ENCODE results near the gene CPA2. TPM values are rescaled to one million over a fixed set of nuclear protein-coding genes. Genes with fewer than 3 reads are reported as not detected.

CPA2 gene
- 0.10 TPM in 1 of 5 replicates, not detected in the others for total RNA-seq (2022; extraction: Qiagen RNA extraction; ENCODE audit: low read depth)

GRCh38 chr7:130266258-130266960 is at the start of gene CPA2:
Gene CPA2 (plus strand): TSS chr7:130266863. CDS start chr7:130266882, 19 bp downstream.

GRCh38 chr7:130292682-130293257 is 26.1 kb downstream of the CPA2 start, which contains the start of gene CPA4:
Gene CPA4 (plus strand): TSS chr7:130293161. CDS start chr7:130293181, 20 bp downstream.

Other genes with a start within 250 kb of the CPA2 start
- 24.3 to 26.9 TPM (median 26.1 TPM) in 5 replicates for gene ZC3HC1, start 215.5 kb upstream of the CPA2 start, total RNA-seq (2022; extraction: Qiagen RNA extraction; ENCODE audit: low read depth)
- gene KLHDC10, start 196.3 kb upstream of the CPA2 start, total RNA-seq (2022; extraction: Qiagen RNA extraction; ENCODE audit: low read depth), result 9.4 to 15.9 TPM (median 13.7 TPM) in 5 replicates
- 13.4 to 17.6 TPM (median 13.7 TPM) in 5 replicates for gene TMEM209, start 61.5 kb upstream of the CPA2 start, total RNA-seq (2022; extraction: Qiagen RNA extraction; ENCODE audit: low read depth)
- not detected in 5 replicates for gene SSMEM1, start 59.0 kb upstream of the CPA2 start, total RNA-seq (2022; extraction: Qiagen RNA extraction; ENCODE audit: low read depth)
- gene CPA4, start 26.3 kb downstream of the CPA2 start, total RNA-seq (2022; extraction: Qiagen RNA extraction; ENCODE audit: low read depth), result 3.2 to 5.4 TPM (median 4.7 TPM) in 5 replicates
- gene CPA5, start 78.0 kb downstream of the CPA2 start, total RNA-seq (2022; extraction: Qiagen RNA extraction; ENCODE audit: low read depth), result not detected in 5 replicates
- gene CPA1, start 113.6 kb downstream of the CPA2 start, total RNA-seq (2022; extraction: Qiagen RNA extraction; ENCODE audit: low read depth), result not detected in 5 replicates
- 11.9 to 14.3 TPM (median 13.9 TPM) in 5 replicates for gene CEP41, start 174.2 kb downstream of the CPA2 start, total RNA-seq (2022; extraction: Qiagen RNA extraction; ENCODE audit: low read depth)
- 33.2 to 42.9 TPM (median 40.0 TPM) in 5 replicates for gene MEST, start 225.2 kb downstream of the CPA2 start, total RNA-seq (2022; extraction: Qiagen RNA extraction; ENCODE audit: low read depth)